HepG2 (cell line): ENCODE measurements around the gene FAAP100. TPM values are rescaled to one million over a fixed set of nuclear protein-coding genes. Genes with fewer than 3 reads are reported as not detected.

Experiments
- ATAC-seq: fragments of 200-7000 bp; cut with Tn5 transposase; 3 replicates; pipeline ENCODE4 v1.9.1; 2020; ENCODE audit warnings: mild to moderate bottlenecking, moderate library complexity
- BruUV-seq: library from RNA; stranded (reverse); fragments of 400-500 nt; replicated peaks from 2 replicates; lab custom pipeline; 2021; lab: Mats Ljungman, UMichigan
- CTCF ChIA-PET: fragments of 300-600 bp; formaldehyde crosslinking; extraction: SDS; loops from one replicate; lab custom pipeline; 2021; ENCODE audit warnings: low total read pairs, inconsistent platforms, low intra/inter-chr PET ratio; lab: Yijun Ruan, JAX
- POLR2A ChIA-PET: fragments of 350-600 bp; sonication (Branson Sonifier 250); formaldehyde crosslinking; loops from one replicate; lab custom pipeline; 2020; ENCODE audit warnings: antibody characterized with exemption, inconsistent platforms; lab: Yijun Ruan, JAX
- DNase-seq: peaks from one replicate; pipeline ENCODE4 v3.0.0-alpha.2; 2015; ENCODE audit warnings: low spot score
- FAIRE-seq: peaks from 3 replicates; lab custom pipeline; 2011; peaks lifted over from hg19 to GRCh38; lab: Jason Lieb, UNC
- H2AFZ ChIP-seq: one replicate; pipeline ENCODE4 v1.6.1; 2011; ENCODE audit warnings: low read length, inconsistent platforms
- H3K27ac ChIP-seq: fragments of 300-600 bp; 3 replicates; pipeline ENCODE4 v1.8.0; 2011; ENCODE audit warnings: mixed run types, mild to moderate bottlenecking, mixed read lengths, low read length, inconsistent platforms; ENCODE audit not compliant: insufficient read depth; ENCODE audit errors: extremely low read length
- H3K27me3 ChIP-seq, 2 experiments: fragments of 200-600 bp in 1 of 2; 2 replicates in 1 of 2; 3 replicates in 1 of 2; pipeline versions ENCODE4 v1.6.0 to v1.8.0; 2011; ENCODE audit warnings: low read length in 2 of 2, mild to moderate bottlenecking in 2 of 2, moderate library complexity in 2 of 2, inconsistent platforms in 1 of 2; ENCODE audit not compliant: insufficient read depth in 2 of 2, control insufficient read depth in 1 of 2
- H3K36me3 ChIP-seq, 2 experiments: fragments of 200-600 bp in 1 of 2; replicated peaks in 1 of 2; 2 replicates in 1 of 2; 3 replicates in 1 of 2; pipeline versions ENCODE4 v1.5.1 to v1.8.0; 2011; ENCODE audit warnings: low read length in 2 of 2, inconsistent platforms in 1 of 2; ENCODE audit not compliant: insufficient read depth in 2 of 2, control insufficient read depth in 1 of 2
- H3K4me1 ChIP-seq: 2 replicates; pipeline ENCODE4 v1.5.1; 2012; ENCODE audit warnings: low read length, inconsistent platforms; ENCODE audit not compliant: insufficient read depth
- H3K4me2 ChIP-seq: 2 replicates; pipeline ENCODE4 v1.6.0; 2011; ENCODE audit warnings: low read depth, low read length, inconsistent platforms
- H3K4me3 ChIP-seq, 3 experiments: fragments of 200-600 bp in 1 of 3; sonication (generic), shearing (Covaris generic) in 1 of 3; replicated peaks in 1 of 3; 2 replicates each; pipeline ENCODE4 v1.5.1; 2011 to 2016; ENCODE audit warnings: low read length in 3 of 3, inconsistent platforms in 2 of 3, low read depth in 2 of 3, mild to moderate bottlenecking in 2 of 3, control low read depth in 1 of 3, mixed read lengths in 1 of 3; ENCODE audit not compliant: insufficient read depth in 1 of 3
- H3K79me2 ChIP-seq: one replicate; pipeline ENCODE4 v1.6.1; 2011; ENCODE audit warnings: low read length, inconsistent platforms; ENCODE audit not compliant: insufficient read depth
- H3K9ac ChIP-seq: 2 replicates; pipeline ENCODE4 v1.6.0; 2011; ENCODE audit warnings: mild to moderate bottlenecking, low read depth, low read length, inconsistent platforms; ENCODE audit not compliant: insufficient read depth
- H3K9me3 ChIP-seq: 2 replicates; pipeline ENCODE4 v1.5.1; 2012; ENCODE audit warnings: mild to moderate bottlenecking, low read length
- H4K20me1 ChIP-seq: 2 replicates; pipeline ENCODE4 v1.6.0; 2011; ENCODE audit warnings: inconsistent platforms, mild to moderate bottlenecking, low read length, moderate library complexity; ENCODE audit not compliant: insufficient read depth
- EEA1 ChIP-seq: sonication (generic); formaldehyde crosslinking; IDR thresholded peaks from 2 replicates; pipeline ENCODE4 v1.5.1; 2020; ENCODE audit warnings: mild to moderate bottlenecking, missing genetic modification reagents, borderline replicate concordance
- FOXK1 ChIP-seq: sonication (generic); formaldehyde crosslinking; IDR thresholded peaks from 2 replicates; pipeline ENCODE4 v1.4.0; 2020; ENCODE audit warnings: low read depth, missing genetic modification reagents, borderline replicate concordance
- NFRKB ChIP-seq: fragments of 450-650 bp; IDR thresholded peaks from 2 replicates; pipeline ENCODE4 v1.6.1; 2017
- SRSF9 ChIP-seq: fragments of 200-400 bp; formaldehyde crosslinking; IDR thresholded peaks from 2 replicates; pipeline ENCODE4 v1.6.1; 2018; ENCODE audit warnings: borderline replicate concordance, mild to moderate bottlenecking, low read depth, low read length; ENCODE audit not compliant: insufficient read depth, poor library complexity, severe bottlenecking
- STAT5B ChIP-seq: sonication (generic); formaldehyde crosslinking; IDR thresholded peaks from 2 replicates; pipeline ENCODE4 v1.4.0; 2020; ENCODE audit warnings: missing genetic modification reagents
- SYNCRIP ChIP-seq: fragments of 200-400 bp; formaldehyde crosslinking; IDR thresholded peaks from 2 replicates; pipeline ENCODE4 v1.6.1; 2018; ENCODE audit warnings: mild to moderate bottlenecking, low read depth, low read length; ENCODE audit not compliant: insufficient read depth
- ZNF260 ChIP-seq: sonication (generic); formaldehyde crosslinking; IDR thresholded peaks from 2 replicates; pipeline ENCODE4 v1.4.0; 2020; ENCODE audit warnings: missing genetic modification reagents, low read depth, mild to moderate bottlenecking, borderline replicate concordance
- ZNF556 ChIP-seq: sonication (generic); formaldehyde crosslinking; IDR thresholded peaks from 2 replicates; pipeline ENCODE4 v1.4.0; 2020; ENCODE audit warnings: mild to moderate bottlenecking, missing genetic modification reagents, borderline replicate concordance
- ZNF589 ChIP-seq: sonication (generic); formaldehyde crosslinking; conservative IDR thresholded peaks from 2 replicates; pipeline ENCODE4 v1.8.0; 2022; ENCODE audit warnings: mild to moderate bottlenecking, moderate library complexity, missing genetic modification reagents
- ZNF607 ChIP-seq: sonication (generic); formaldehyde crosslinking; IDR thresholded peaks from 2 replicates; pipeline ENCODE4 v1.5.1; 2020; ENCODE audit warnings: missing genetic modification reagents, mild to moderate bottlenecking, borderline replicate concordance
- ZNF782 ChIP-seq: sonication (generic); formaldehyde crosslinking; IDR thresholded peaks from 2 replicates; pipeline ENCODE4 v1.4.0; 2020; ENCODE audit warnings: missing genetic modification reagents, mild to moderate bottlenecking, borderline replicate concordance
- ZZZ3 ChIP-seq: sonication (generic); formaldehyde crosslinking; IDR thresholded peaks from 2 replicates; pipeline ENCODE4 v1.4.0; 2020; ENCODE audit warnings: missing genetic modification reagents, mild to moderate bottlenecking, borderline replicate concordance
- WGBS: methylation state at CpG from one replicate; pipeline ENCODE4 v1.1.6; 2017; ENCODE audit warnings: low lambda C conversion rate; 5-methylcytosine and 5-hydroxymethylcytosine counted together
- in situ Hi-C: cut with HindIII; loops from 2 replicates; pipeline ENCODE4 v1.10.0; 2017; ENCODE audit warnings: low pct_unique_long_range_greater_than_20kb; ENCODE audit not compliant: extremely low pct_ligation_motif_present
- intact Hi-C: fragments of 100-400 bp; cut with micrococcal nuclease; formaldehyde crosslinking; loops from one replicate; pipeline ENCODE4 v1.10.0; 2022; ENCODE audit not compliant: unreplicated experiment
- polyA plus RNA-seq, 8 experiments: library from polyadenylated mRNA; depleted of rRNA in 3 of 8; stranded (reverse) in 7 of 8; unstranded in 1 of 8; fragments of >200 nt; fragmentation: Illumina TruSeq in 4 of 8; extraction: Trizol in 4 of 8; gene quantifications; 2 replicates each; pipeline versions ENCODE4 v1.2.1 to v1.2.3, GENCODE V29; 2011 to 2016; ENCODE audit warnings: low read depth in 4 of 8, missing spikeins in 1 of 8, mixed read lengths in 1 of 8; ENCODE audit not compliant: insufficient read depth in 1 of 8
- total RNA-seq, 5 experiments: library from RNA; depleted of rRNA; stranded (reverse); fragments of >200 nt; fragmentation: Illumina TruSeq; extraction: Trizol; gene quantifications; 2 replicates each; pipeline ENCODE4 v1.2.3, GENCODE V29; 2016; ENCODE audit warnings: low read depth in 1 of 5
- TF ChIP-seq, protein P1 (sequence below): sonication (generic); formaldehyde crosslinking; IDR thresholded peaks from 2 replicates; pipeline ENCODE4 v1.8.1; 2023; ENCODE audit warnings: mild to moderate bottlenecking, missing genetic modification reagents
- TF ChIP-seq, protein P2 (sequence below): sonication (generic); formaldehyde crosslinking; IDR thresholded peaks from 2 replicates; pipeline ENCODE4 v1.5.1; 2020; ENCODE audit warnings: mild to moderate bottlenecking, missing genetic modification reagents, moderate library complexity
- TF ChIP-seq, protein P3 (sequence below): IDR thresholded peaks from 2 replicates; pipeline ENCODE4 v1.6.1; 2016; ENCODE audit warnings: missing compliant biosample characterization, missing genetic modification reagents, borderline replicate concordance
- TF ChIP-seq, protein P4 (sequence below): sonication (generic); formaldehyde crosslinking; IDR thresholded peaks from 2 replicates; pipeline ENCODE4 v1.9.0; 2021; ENCODE audit warnings: missing genetic modification reagents, borderline replicate concordance

The FAAP100 gene
- total and polyA plus RNA-seq, 2 of the 13 experiments (the other 11 are each of a cell fraction or from before 2014, with no cell fraction given) = 7.6 to 20.8 TPM

DNA sequence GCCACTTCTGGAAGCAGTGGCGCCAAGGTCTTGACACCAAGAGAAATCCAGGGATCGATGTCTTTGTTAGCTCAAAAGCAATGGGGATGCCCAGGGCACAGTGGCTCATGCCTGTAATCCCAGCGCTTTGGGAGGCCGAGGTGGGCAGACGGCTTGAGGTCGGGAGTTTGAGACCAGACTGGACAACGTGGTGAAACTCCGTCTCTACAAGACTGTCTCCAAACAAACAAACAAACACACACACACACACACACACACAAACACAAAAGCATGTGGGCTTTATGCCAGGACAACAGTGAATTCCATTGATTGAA is 22.4 kb upstream of the FAAP100 start:
- Histone ChIP-seq H3K27ac (no peak overlapping the region), H3K4me1 (peaks cover 34% of the 10 kb centered on the region), H2AFZ (no peak overlapping the region), H3K9me3 (no peaks in the 10 kb centered on the region), H3K79me2 (peaks cover 14% of the 10 kb centered on the region), H3K36me3 (peaks cover 33 to 57% of the 10 kb centered on the region in 2 experiments), H3K4me2 (no peak overlapping the region), H4K20me1 (no peaks in the 10 kb centered on the region; the same call in 1 of the 2 replicates), H3K27me3 (no peaks in the 10 kb centered on the region), H3K4me3 (no peak overlapping the region), H3K9ac (no peak overlapping the region)
- intact Hi-C loops (no loop called here), in situ Hi-C loops (no loop called here)
- DNase-seq = no peak
- no TSS peak for BruUV-seq
- 98% methylated on average over 8 of the region's 8 CpGs for WGBS
- CTCF ChIA-PET = no interaction called here
- FAIRE-seq = no peak
- ATAC-seq = no peak
- POLR2A ChIA-PET = no interaction called here
- TF ChIP-seq SRSF9 (no peak), FOXK1 (CRISPR knock-in tag) (no peak), STAT5B (no peak), SYNCRIP (no peak), ZNF589 (CRISPR knock-in tag) (no peak), ZNF556 (CRISPR knock-in tag) (no peak), ZZZ3 (CRISPR knock-in tag) (no peak), ZNF782 (CRISPR knock-in tag) (no peak), ZNF607 (no peak), NFRKB (no peak), ZNF260 (no peak), EEA1 (no peak)
- TF ChIP-seq, protein P1, sequence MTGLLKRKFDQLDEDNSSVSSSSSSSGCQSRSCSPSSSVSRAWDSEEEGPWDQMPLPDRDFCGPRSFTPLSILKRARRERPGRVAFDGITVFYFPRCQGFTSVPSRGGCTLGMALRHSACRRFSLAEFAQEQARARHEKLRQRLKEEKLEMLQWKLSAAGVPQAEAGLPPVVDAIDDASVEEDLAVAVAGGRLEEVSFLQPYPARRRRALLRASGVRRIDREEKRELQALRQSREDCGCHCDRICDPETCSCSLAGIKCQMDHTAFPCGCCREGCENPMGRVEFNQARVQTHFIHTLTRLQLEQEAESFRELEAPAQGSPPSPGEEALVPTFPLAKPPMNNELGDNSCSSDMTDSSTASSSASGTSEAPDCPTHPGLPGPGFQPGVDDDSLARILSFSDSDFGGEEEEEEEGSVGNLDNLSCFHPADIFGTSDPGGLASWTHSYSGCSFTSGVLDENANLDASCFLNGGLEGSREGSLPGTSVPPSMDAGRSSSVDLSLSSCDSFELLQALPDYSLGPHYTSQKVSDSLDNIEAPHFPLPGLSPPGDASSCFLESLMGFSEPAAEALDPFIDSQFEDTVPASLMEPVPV = no peak
- TF ChIP-seq, protein P2, sequence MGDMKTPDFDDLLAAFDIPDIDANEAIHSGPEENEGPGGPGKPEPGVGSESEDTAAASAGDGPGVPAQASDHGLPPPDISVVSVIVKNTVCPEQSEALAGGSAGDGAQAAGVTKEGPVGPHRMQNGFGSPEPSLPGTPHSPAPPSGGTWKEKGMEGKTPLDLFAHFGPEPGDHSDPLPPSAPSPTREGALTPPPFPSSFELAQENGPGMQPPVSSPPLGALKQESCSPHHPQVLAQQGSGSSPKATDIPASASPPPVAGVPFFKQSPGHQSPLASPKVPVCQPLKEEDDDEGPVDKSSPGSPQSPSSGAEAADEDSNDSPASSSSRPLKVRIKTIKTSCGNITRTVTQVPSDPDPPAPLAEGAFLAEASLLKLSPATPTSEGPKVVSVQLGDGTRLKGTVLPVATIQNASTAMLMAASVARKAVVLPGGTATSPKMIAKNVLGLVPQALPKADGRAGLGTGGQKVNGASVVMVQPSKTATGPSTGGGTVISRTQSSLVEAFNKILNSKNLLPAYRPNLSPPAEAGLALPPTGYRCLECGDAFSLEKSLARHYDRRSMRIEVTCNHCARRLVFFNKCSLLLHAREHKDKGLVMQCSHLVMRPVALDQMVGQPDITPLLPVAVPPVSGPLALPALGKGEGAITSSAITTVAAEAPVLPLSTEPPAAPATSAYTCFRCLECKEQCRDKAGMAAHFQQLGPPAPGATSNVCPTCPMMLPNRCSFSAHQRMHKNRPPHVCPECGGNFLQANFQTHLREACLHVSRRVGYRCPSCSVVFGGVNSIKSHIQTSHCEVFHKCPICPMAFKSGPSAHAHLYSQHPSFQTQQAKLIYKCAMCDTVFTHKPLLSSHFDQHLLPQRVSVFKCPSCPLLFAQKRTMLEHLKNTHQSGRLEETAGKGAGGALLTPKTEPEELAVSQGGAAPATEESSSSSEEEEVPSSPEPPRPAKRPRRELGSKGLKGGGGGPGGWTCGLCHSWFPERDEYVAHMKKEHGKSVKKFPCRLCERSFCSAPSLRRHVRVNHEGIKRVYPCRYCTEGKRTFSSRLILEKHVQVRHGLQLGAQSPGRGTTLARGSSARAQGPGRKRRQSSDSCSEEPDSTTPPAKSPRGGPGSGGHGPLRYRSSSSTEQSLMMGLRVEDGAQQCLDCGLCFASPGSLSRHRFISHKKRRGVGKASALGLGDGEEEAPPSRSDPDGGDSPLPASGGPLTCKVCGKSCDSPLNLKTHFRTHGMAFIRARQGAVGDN (CRISPR knock-in tag) = no peak
- TF ChIP-seq, protein P3, sequence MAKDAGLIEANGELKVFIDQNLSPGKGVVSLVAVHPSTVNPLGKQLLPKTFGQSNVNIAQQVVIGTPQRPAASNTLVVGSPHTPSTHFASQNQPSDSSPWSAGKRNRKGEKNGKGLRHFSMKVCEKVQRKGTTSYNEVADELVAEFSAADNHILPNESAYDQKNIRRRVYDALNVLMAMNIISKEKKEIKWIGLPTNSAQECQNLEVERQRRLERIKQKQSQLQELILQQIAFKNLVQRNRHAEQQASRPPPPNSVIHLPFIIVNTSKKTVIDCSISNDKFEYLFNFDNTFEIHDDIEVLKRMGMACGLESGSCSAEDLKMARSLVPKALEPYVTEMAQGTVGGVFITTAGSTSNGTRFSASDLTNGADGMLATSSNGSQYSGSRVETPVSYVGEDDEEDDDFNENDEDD (CRISPR knock-in tag) = no peak
- TF ChIP-seq, protein P4, sequence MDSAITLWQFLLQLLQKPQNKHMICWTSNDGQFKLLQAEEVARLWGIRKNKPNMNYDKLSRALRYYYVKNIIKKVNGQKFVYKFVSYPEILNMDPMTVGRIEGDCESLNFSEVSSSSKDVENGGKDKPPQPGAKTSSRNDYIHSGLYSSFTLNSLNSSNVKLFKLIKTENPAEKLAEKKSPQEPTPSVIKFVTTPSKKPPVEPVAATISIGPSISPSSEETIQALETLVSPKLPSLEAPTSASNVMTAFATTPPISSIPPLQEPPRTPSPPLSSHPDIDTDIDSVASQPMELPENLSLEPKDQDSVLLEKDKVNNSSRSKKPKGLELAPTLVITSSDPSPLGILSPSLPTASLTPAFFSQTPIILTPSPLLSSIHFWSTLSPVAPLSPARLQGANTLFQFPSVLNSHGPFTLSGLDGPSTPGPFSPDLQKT (CRISPR knock-in tag) = no peak
